ENCODE data around the gene MBOAT7.
"Not testable (repeated sequence)": the region's sequence is repeated elsewhere in the genome, so short reads cannot be mapped to it uniquely, and the experiment has no call there.

The MBOAT7 gene

DNA sequence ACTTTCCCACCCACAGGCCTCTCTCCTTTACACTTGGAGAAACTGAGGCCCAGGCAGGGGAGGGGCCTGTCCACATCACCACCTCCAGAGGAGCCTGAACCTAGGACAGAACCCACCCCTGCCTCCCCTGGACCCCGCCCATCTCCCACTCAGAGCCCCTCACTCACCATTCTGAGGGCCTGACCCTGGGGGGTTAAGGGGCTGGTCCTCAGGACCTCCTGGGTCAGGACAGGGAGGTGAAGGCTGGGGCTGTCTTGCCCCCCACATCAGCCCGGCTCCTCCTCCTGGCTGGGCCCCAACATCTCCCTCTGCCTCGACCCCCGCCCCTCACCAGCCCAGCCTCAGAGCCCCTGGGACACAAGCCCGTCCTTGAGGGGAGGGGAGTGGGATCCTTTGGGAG is 30.3 kb upstream of the MBOAT7 start:
- DNase-seq (ENCODE audit: low read depth in 2 of 2); H3K4me3 ChIP-seq (replicated peaks in 1 of 2; ENCODE audit: low read depth in 2 of 2, low read length in 2 of 2): not testable (repeated sequence)

DNA sequence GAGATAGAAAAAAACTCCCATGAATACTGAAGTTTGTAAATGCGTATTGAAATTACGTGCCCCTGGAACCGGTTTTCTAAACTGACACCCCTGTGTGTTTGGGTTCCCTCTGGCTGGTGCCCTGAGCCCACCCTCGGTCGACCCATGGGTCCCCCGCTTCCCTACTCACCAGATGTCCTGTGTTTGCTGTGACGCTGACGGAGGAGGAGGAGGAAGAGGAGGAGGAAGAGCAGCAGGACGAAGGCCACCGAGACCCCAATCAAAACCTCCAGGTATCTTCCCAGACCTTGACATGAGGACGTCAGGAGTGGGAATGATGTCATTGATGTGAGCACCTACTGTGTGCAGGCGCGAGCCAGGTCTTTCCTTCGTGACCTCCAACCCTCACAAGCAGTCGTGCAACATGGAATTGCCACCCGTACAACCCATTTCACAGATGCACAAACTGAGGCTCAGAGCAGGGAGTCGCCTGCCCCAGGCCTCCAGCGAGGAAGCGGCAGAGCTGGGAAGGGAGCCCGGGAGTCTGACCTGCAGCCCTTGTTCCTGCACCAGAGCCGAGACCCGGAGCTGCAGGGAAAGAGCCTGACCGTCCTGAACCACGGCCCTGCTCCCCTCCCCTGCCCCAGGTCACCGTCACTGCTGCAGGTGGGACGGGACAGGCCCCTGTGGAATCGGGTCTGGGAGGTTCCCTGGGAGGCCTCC is 29.7 kb upstream of the MBOAT7 start:
- H3K4me3 ChIP-seq (replicated peaks in 1 of 2; ENCODE audit: low read depth in 2 of 2, low read length in 2 of 2) = no peak overlapping the region
- no peak for DNase-seq (ENCODE audit: low read depth in 2 of 2)
- TF ChIP-seq CTCF (IDR thresholded peaks at IDR 0.05; ENCODE audit: low read depth, low read length) = no peak

- no peak for DNase-seq (ENCODE audit: low read depth in 2 of 2)
- TF ChIP-seq CTCF (IDR thresholded peaks at IDR 0.05; ENCODE audit: low read depth, low read length) = no peak
- no peak overlapping the region for H3K4me3 ChIP-seq (replicated peaks in 1 of 2; ENCODE audit: low read depth in 2 of 2, low read length in 2 of 2)
Measured at GRCh38 chr19:54218259-54218658, 28.9 kb upstream of the MBOAT7 start.

DNA sequence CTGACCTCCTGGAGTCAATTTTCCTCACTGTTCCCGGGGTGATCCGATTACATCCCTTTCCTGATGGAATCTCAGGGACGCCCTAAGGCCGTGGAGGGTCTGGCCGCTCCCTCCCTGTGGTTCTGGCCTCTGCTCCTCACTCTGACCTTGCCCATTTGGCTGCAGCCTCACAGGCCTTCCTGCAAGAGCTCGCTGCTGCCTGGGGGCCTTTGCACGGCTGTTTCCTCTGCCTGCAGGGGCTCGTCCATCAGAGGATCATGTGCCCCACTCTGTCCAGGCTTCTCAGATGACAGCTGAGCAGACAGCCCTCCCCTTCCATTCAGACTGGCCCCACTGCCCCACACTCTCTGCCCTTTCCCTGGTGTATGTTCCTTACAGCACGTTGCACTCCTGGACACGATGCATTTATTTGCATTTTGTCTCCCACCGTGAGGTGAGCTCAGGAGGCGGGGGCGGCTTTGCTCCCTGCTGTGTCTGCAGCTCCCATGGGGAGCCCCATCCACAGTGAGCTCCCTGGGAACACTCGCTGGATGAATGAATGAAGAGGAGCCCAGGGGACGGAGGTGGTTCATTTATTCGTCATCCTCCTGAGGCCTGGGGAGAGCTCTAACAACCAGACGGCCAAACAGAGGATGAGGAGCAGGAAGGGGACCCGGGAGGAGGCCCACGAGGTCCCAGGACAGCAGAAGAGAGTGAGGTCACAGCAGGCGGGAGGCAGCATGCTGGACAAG is 28.3 kb upstream of the MBOAT7 start:
- DNase-seq (ENCODE audit: low read depth in 2 of 2); H3K4me3 ChIP-seq (replicated peaks in 1 of 2; ENCODE audit: low read depth in 2 of 2, low read length in 2 of 2): not testable (repeated sequence)

- TF ChIP-seq CTCF (IDR thresholded peaks at IDR 0.05; ENCODE audit: low read depth, low read length) = no peak
- no peak overlapping the region for H3K4me3 ChIP-seq (replicated peaks in 1 of 2; ENCODE audit: low read depth in 2 of 2, low read length in 2 of 2)
- no peak for DNase-seq (ENCODE audit: low read depth in 2 of 2)
Measured at GRCh38 chr19:54216869-54217268, 27.5 kb upstream of the MBOAT7 start.

DNA sequence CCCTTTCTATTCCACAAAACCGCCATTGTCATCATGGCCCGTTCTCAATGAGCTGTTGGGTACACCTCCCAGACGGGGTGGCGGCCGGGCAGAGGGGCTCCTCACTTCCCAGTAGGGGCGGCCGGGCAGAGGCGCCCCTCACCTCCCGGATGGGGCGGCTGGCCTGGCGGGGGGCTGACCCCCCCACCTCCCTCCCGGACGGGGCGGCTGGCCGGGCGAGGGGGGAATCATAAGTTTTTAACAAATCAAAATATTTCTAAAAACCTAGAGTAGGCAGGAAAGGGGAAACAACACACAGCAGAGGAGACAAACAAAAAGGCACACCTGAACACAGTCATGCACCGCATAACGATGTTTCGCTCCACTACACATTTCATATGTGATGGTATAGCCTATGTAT is 25.4 kb upstream of the MBOAT7 start:
- not testable (repeated sequence) for H3K4me3 ChIP-seq (replicated peaks in 1 of 2; ENCODE audit: low read depth in 2 of 2, low read length in 2 of 2); DNase-seq (ENCODE audit: low read depth in 2 of 2)

- H3K4me3 ChIP-seq (replicated peaks in 1 of 2; ENCODE audit: low read depth in 2 of 2, low read length in 2 of 2); DNase-seq (ENCODE audit: low read depth in 2 of 2): not testable (repeated sequence)
Measured at GRCh38 chr19:54214217-54214616, 24.8 kb upstream of the MBOAT7 start.

- H3K4me3 ChIP-seq (replicated peaks in 1 of 2; ENCODE audit: low read depth in 2 of 2, low read length in 2 of 2) = no peak overlapping the region
- no peak for TF ChIP-seq CTCF (IDR thresholded peaks at IDR 0.05; ENCODE audit: low read depth, low read length)
- DNase-seq (ENCODE audit: low read depth in 2 of 2) = no peak
Measured at GRCh38 chr19:54211235-54211634, 21.9 kb upstream of the MBOAT7 start.

All from cardiac fibroblast (primary cell).